Measurements from ENCODE around the gene CRYBG3. TPM values are rescaled to one million over a fixed set of nuclear protein-coding genes. Genes with fewer than 3 reads are reported as not detected.

CRYBG3 gene
- total and polyA plus RNA-seq, 2 experiments from 2014 or later = 4.3 to 16.9 TPM

- H3K9me3 ChIP-seq (ENCODE audit: low read depth) = no peaks in the 10 kb centered on the region
- H3F3A ChIP-seq (ENCODE audit: insufficient read depth) = peaks cover 10% of the 10 kb centered on the region; the same call in 1 of the 2 replicates
- WGBS, 2 experiments (ENCODE audit: low coverage in 1 of 2, low lambda C conversion rate in 2 of 2, missing lambda C conversion rate in 2 of 2) = 92 to 93% methylated on average over 3 of the region's 3 CpGs
- H2AFZ ChIP-seq = no peak overlapping the region
- H4K20me1 ChIP-seq (ENCODE audit: insufficient read depth) = no peaks in the 10 kb centered on the region
- H3K27ac ChIP-seq = no peak overlapping the region
- H3K9me2 ChIP-seq (ENCODE audit: insufficient read depth) = no peaks in the 10 kb centered on the region
- H3K4me3 ChIP-seq = no peak overlapping the region
- no peak overlapping the region for H3K4me2 ChIP-seq (ENCODE audit: unreplicated experiment)
- peaks cover 9% of the 10 kb centered on the region; the same call in 1 of the 2 replicates for H3K4me1 ChIP-seq (ENCODE audit: insufficient read depth)
- TF ChIP-seq EZH2 (IDR thresholded peaks at IDR 0.05; ENCODE audit: insufficient read depth, poor library complexity, severe bottlenecking) (no peak), EZH2phosphoT487 (IDR thresholded peaks at IDR 0.05; ENCODE audit: insufficient read depth, low read depth) (no peak)
- H3K27me3 ChIP-seq (replicated peaks; ENCODE audit: insufficient read depth) = no peaks in the 10 kb centered on the region
- H3K36me3 ChIP-seq (ENCODE audit: low read depth) = peaks cover 27% of the 10 kb centered on the region
- in situ Hi-C loops (cut with MboI) = no loop called here
- peaks cover 9% of the 10 kb centered on the region; the same call in 1 of the 2 replicates for H3K79me2 ChIP-seq (ENCODE audit: insufficient read depth)
- H3K9ac ChIP-seq = no peak overlapping the region
- DNase-seq = no peak
These were observed 134.2 kb downstream of the CRYBG3 start for GRCh38 chr3:97956051-97956450.

GRCh38 chr3:97957617-97958311 is 136.0 kb downstream of the CRYBG3 start:
- no peaks in the 10 kb centered on the region for H3K9me3 ChIP-seq (ENCODE audit: low read depth)
- H3K79me2 ChIP-seq (ENCODE audit: insufficient read depth) = peaks cover 24% of the 10 kb centered on the region
- no peaks in the 10 kb centered on the region for H3K27me3 ChIP-seq (replicated peaks; ENCODE audit: insufficient read depth)
- no peak overlapping the region for H3K4me3 ChIP-seq
- TF ChIP-seq EZH2phosphoT487 (IDR thresholded peaks at IDR 0.05; ENCODE audit: insufficient read depth, low read depth) (no peak), EZH2 (IDR thresholded peaks at IDR 0.05; ENCODE audit: insufficient read depth, poor library complexity, severe bottlenecking) (no peak)
- no peak overlapping the region for H3K4me2 ChIP-seq (ENCODE audit: unreplicated experiment)
- H3K27ac ChIP-seq = no peak overlapping the region
- in situ Hi-C loops (cut with MboI) = no loop called here
- H3F3A ChIP-seq (ENCODE audit: insufficient read depth) = 0 out of 2 replicates have a peak, but pooled peaks cover 6% of the 10 kb centered on the region
- H4K20me1 ChIP-seq (ENCODE audit: insufficient read depth) = no peaks in the 10 kb centered on the region
- H3K4me1 ChIP-seq (ENCODE audit: insufficient read depth) = peaks cover under 1% of the 10 kb centered on the region; the same call in 1 of the 2 replicates
- no peaks in the 10 kb centered on the region for H3K9me2 ChIP-seq (ENCODE audit: insufficient read depth)
- H2AFZ ChIP-seq = no peak overlapping the region
- no peak overlapping the region for H3K9ac ChIP-seq
- DNase-seq = no peak
- 92 to 93% methylated on average over 8 of the region's 8 CpGs for WGBS, 2 experiments (ENCODE audit: low coverage in 1 of 2, low lambda C conversion rate in 2 of 2, missing lambda C conversion rate in 2 of 2)
- peaks cover 21% of the 10 kb centered on the region for H3K36me3 ChIP-seq (ENCODE audit: low read depth)

- Histone ChIP-seq H3K27me3 (replicated peaks; ENCODE audit: insufficient read depth) (no peaks in the 10 kb centered on the region), H3K4me1 (ENCODE audit: insufficient read depth) (no peaks in the 10 kb centered on the region), H3K9me2 (ENCODE audit: insufficient read depth) (no peaks in the 10 kb centered on the region), H3F3A (ENCODE audit: insufficient read depth) (0 out of 2 replicates have a peak, but pooled peaks cover under 1% of the 10 kb centered on the region), H4K20me1 (ENCODE audit: insufficient read depth) (no peaks in the 10 kb centered on the region), H3K4me3 (no peak overlapping the region), H2AFZ (no peak overlapping the region), H3K4me2 (ENCODE audit: unreplicated experiment) (no peak overlapping the region), H3K9me3 (ENCODE audit: low read depth) (no peaks in the 10 kb centered on the region), H3K36me3 (ENCODE audit: low read depth) (peaks cover 21% of the 10 kb centered on the region), H3K27ac (no peak overlapping the region), H3K9ac (no peak overlapping the region), H3K79me2 (ENCODE audit: insufficient read depth) (peaks cover 30% of the 10 kb centered on the region)
- in situ Hi-C loops (cut with MboI) = no loop called here
- WGBS, 2 experiments (ENCODE audit: low coverage in 1 of 2, low lambda C conversion rate in 2 of 2, missing lambda C conversion rate in 2 of 2) = 95 to 96% methylated on average over 2 of the region's 2 CpGs
- no peak for TF ChIP-seq EZH2phosphoT487 (IDR thresholded peaks at IDR 0.05; ENCODE audit: insufficient read depth, low read depth)
- TF ChIP-seq EZH2 (IDR thresholded peaks at IDR 0.05; ENCODE audit: insufficient read depth, poor library complexity, severe bottlenecking) = no peak
- DNase-seq = no peak
These were observed 136.6 kb downstream of the CRYBG3 start for GRCh38 chr3:97958396-97958795.

- Histone ChIP-seq H3K9ac (no peak overlapping the region), H3K27me3 (replicated peaks; ENCODE audit: insufficient read depth) (no peaks in the 10 kb centered on the region), H3K4me3 (no peak overlapping the region), H4K20me1 (ENCODE audit: insufficient read depth) (no peaks in the 10 kb centered on the region), H3K9me3 (ENCODE audit: low read depth) (no peaks in the 10 kb centered on the region), H3K36me3 (ENCODE audit: low read depth) (peaks cover 17% of the 10 kb centered on the region), H2AFZ (no peak overlapping the region), H3K27ac (no peak overlapping the region), H3K4me2 (ENCODE audit: unreplicated experiment) (no peak overlapping the region), H3K9me2 (ENCODE audit: insufficient read depth) (no peaks in the 10 kb centered on the region), H3K79me2 (ENCODE audit: insufficient read depth) (peaks cover 34% of the 10 kb centered on the region), H3F3A (ENCODE audit: insufficient read depth) (no peaks in the 10 kb centered on the region), H3K4me1 (ENCODE audit: insufficient read depth) (no peaks in the 10 kb centered on the region)
- TF ChIP-seq EZH2 (IDR thresholded peaks at IDR 0.05; ENCODE audit: insufficient read depth, poor library complexity, severe bottlenecking) (no peak), EZH2phosphoT487 (IDR thresholded peaks at IDR 0.05; ENCODE audit: insufficient read depth, low read depth) (no peak)
- no peak for DNase-seq
- in situ Hi-C loops (cut with MboI) = no loop called here
- WGBS, 2 experiments (ENCODE audit: low coverage in 1 of 2, low lambda C conversion rate in 2 of 2, missing lambda C conversion rate in 2 of 2) = 89 to 92% methylated on average over 8 to 9 of the region's 9 CpGs
These were observed 137.0 kb downstream of the CRYBG3 start for GRCh38 chr3:97958796-97959195.
